WTC11 (cell line): ENCODE results near the gene FOXA3. TPM values are rescaled to one million over a fixed set of nuclear protein-coding genes. Genes with fewer than 3 reads are reported as not detected.
A peak's percentile ranks its signal among the peaks of the same experiment; 100 is the strongest.

Experiments
- ATAC-seq: fragments of 200-7000 bp; cut with Tn5 transposase; 2 replicates; pipeline ENCODE4 v1.10.0; 2021; ENCODE audit warnings: mild to moderate bottlenecking, moderate library complexity
- CTCF ChIA-PET: fragments of 300-600 bp; sonication (Branson Sonifier 250); formaldehyde crosslinking; loops from one replicate; lab custom pipeline; 2021; ENCODE audit warnings: antibody characterized with exemption; lab: Charles Lee
- POLR2A ChIA-PET: fragments of 350-600 bp; sonication (Branson Sonifier 250); formaldehyde crosslinking; loops from one replicate; lab custom pipeline; 2021; ENCODE audit warnings: antibody characterized with exemption; lab: Charles Lee
- DNase-seq: peaks from one replicate; pipeline ENCODE4 v3.0.0; 2021; ENCODE audit warnings: low spot score
- H3K27ac Mint-ChIP-seq: 2 replicates; pipeline ENCODE4 v1.8.0; 2021; ENCODE audit warnings: mixed read lengths
- H3K27me3 Mint-ChIP-seq: 2 replicates; pipeline ENCODE4 v1.8.0; 2021; ENCODE audit warnings: low read depth, mild to moderate bottlenecking, moderate library complexity, mixed read lengths
- H3K36me3 Mint-ChIP-seq: 2 replicates; pipeline ENCODE4 v1.8.0; 2021; ENCODE audit warnings: mixed read lengths
- H3K4me1 Mint-ChIP-seq: 2 replicates; pipeline ENCODE4 v1.8.0; 2022; ENCODE audit warnings: mixed read lengths
- H3K4me3 Mint-ChIP-seq: 2 replicates; pipeline ENCODE4 v1.8.0; 2021; ENCODE audit warnings: mild to moderate bottlenecking, moderate library complexity, mixed read lengths
- H3K9me3 Mint-ChIP-seq: 2 replicates; pipeline ENCODE4 v1.8.0; 2021; ENCODE audit warnings: mixed read lengths
- ATF1 ChIP-seq: sonication (generic); formaldehyde crosslinking; IDR thresholded peaks from 2 replicates; pipeline ENCODE4 v1.8.1; 2023; ENCODE audit warnings: mild to moderate bottlenecking, moderate library complexity, missing genetic modification reagents
- FOXJ3 ChIP-seq: sonication (generic); formaldehyde crosslinking; IDR thresholded peaks from 2 replicates; pipeline ENCODE4 v1.9.0; 2021; ENCODE audit warnings: missing genetic modification reagents, mild to moderate bottlenecking, borderline replicate concordance
- FOXP1 ChIP-seq: sonication (generic); formaldehyde crosslinking; IDR thresholded peaks from 2 replicates; pipeline ENCODE4 v1.8.0; 2022; ENCODE audit warnings: missing genetic modification reagents, mild to moderate bottlenecking, moderate library complexity, borderline replicate concordance
- GABPB1 ChIP-seq: sonication (generic); formaldehyde crosslinking; IDR thresholded peaks from 2 replicates; pipeline ENCODE4 v1.8.1; 2023; ENCODE audit warnings: mild to moderate bottlenecking, missing genetic modification reagents
- GRHL2 ChIP-seq: fragments of 250-450 bp; sonication (Bioruptor Pico); IDR thresholded peaks from 2 replicates; pipeline ENCODE4 v1.8.0; 2022; ENCODE audit warnings: mild to moderate bottlenecking, moderate library complexity; ENCODE audit not compliant: insufficient replicate concordance, severe bottlenecking
- GTF2I ChIP-seq: fragments of 250-450 bp; sonication (Bioruptor Pico); conservative IDR thresholded peaks from 2 replicates; pipeline ENCODE4 v1.4.0; 2021; ENCODE audit warnings: mild to moderate bottlenecking
- JAZF1 ChIP-seq: fragments of 250-450 bp; sonication (Bioruptor Pico); IDR thresholded peaks from 2 replicates; pipeline ENCODE4 v1.9.0; 2021; ENCODE audit warnings: moderate library complexity, mild to moderate bottlenecking, inconsistent platforms
- JUN ChIP-seq: sonication (generic); formaldehyde crosslinking; IDR thresholded peaks from 2 replicates; pipeline ENCODE4 v1.8.0; 2023; ENCODE audit warnings: mild to moderate bottlenecking, missing genetic modification reagents
- NFATC4 ChIP-seq: fragments of 250-450 bp; sonication (Bioruptor Pico); IDR thresholded peaks from 2 replicates; pipeline ENCODE4 v1.9.0; 2021; ENCODE audit warnings: mild to moderate bottlenecking
- NFE2L1 ChIP-seq: sonication (generic); formaldehyde crosslinking; IDR thresholded peaks from 2 replicates; pipeline ENCODE4 v1.8.1; 2023; ENCODE audit warnings: missing genetic modification reagents
- SMAD4 ChIP-seq: sonication (generic); formaldehyde crosslinking; IDR thresholded peaks from 2 replicates; pipeline ENCODE4 v1.8.0; 2022; ENCODE audit warnings: mild to moderate bottlenecking, missing genetic modification reagents
- TEAD1 ChIP-seq: sonication (generic); formaldehyde crosslinking; IDR thresholded peaks from 2 replicates; pipeline ENCODE4 v1.8.0; 2022; ENCODE audit warnings: mild to moderate bottlenecking, missing genetic modification reagents
- USF2 ChIP-seq: sonication (generic); formaldehyde crosslinking; IDR thresholded peaks from 2 replicates; pipeline ENCODE4 v1.8.1; 2023; ENCODE audit warnings: mild to moderate bottlenecking, missing genetic modification reagents, moderate library complexity
- ZNF121 ChIP-seq: sonication (generic); formaldehyde crosslinking; IDR thresholded peaks from 2 replicates; pipeline ENCODE4 v1.8.0; 2023; ENCODE audit warnings: missing genetic modification reagents
- ZNF423 ChIP-seq: fragments of 250-450 bp; sonication (Bioruptor Pico); IDR thresholded peaks from 2 replicates; pipeline ENCODE4 v2.1.2; 2022; ENCODE audit warnings: mild to moderate bottlenecking, moderate library complexity
- total RNA-seq: library from RNA; stranded (reverse); gene quantifications from 3 replicates; pipeline ENCODE4 v1.2.3, GENCODE V29; 2021
- TF ChIP-seq, protein P1 (sequence below): sonication (generic); formaldehyde crosslinking; IDR thresholded peaks from 2 replicates; pipeline ENCODE4 v1.8.1; 2023; ENCODE audit warnings: mild to moderate bottlenecking, missing genetic modification reagents, borderline replicate concordance
- TF ChIP-seq, protein P2 (sequence below): fragments of 250-450 bp; sonication (Bioruptor Pico); IDR thresholded peaks from 2 replicates; pipeline ENCODE4 v2.1.2; 2022; ENCODE audit warnings: mild to moderate bottlenecking, moderate library complexity
- TF ChIP-seq, protein P3 (sequence below): sonication (generic); formaldehyde crosslinking; IDR thresholded peaks from 2 replicates; pipeline ENCODE4 v1.8.1; 2022; ENCODE audit warnings: mild to moderate bottlenecking, moderate library complexity, missing genetic modification reagents
- TF ChIP-seq, protein P4 (sequence below): sonication (generic); formaldehyde crosslinking; IDR thresholded peaks from 2 replicates; pipeline ENCODE4 v1.8.0; 2022; ENCODE audit warnings: mild to moderate bottlenecking, missing genetic modification reagents
- TF ChIP-seq, protein P5 (sequence below): sonication (generic); formaldehyde crosslinking; IDR thresholded peaks from 2 replicates; pipeline ENCODE4 v1.8.1; 2023; ENCODE audit warnings: mild to moderate bottlenecking, missing genetic modification reagents, moderate library complexity

The FOXA3 gene
- total RNA-seq, 1 experiment from 2014 or later = 20.7 TPM

DNA sequence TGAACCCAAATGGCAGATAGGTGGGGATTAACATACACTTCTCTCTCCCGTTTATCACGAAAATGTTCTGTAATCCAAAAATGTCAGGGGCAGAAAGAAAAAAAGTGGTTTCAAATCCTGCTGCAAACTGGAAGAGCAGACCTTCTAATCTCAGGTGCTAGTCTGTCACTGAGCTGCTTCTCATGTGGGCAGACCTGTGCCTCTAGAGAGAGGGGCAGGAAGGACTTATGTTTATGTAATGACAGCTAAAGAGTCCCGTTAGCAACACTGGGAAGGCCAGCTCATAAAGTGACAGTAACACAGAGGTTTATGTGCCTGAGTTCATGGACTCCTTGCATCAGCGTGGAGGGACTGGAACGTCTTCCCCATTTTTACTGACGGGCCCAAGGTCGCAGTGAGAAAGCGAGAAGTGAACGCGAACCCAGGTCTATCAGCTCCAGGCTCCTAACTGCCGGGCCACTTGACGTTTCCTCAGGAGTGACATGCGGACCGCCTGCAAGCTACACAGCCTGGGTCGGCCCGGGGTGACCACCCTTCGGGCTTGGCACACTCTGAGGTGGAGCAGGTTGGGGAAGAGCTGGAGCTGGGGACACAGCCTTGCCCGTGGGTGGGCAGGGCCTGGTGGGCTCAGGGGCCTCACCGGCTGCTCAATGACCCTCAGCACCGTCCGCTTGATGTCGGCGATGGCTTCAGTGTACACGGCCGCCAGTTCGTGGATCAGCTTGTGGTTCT is 39.4 kb upstream of the FOXA3 start:
- H3K4me3 Mint-ChIP-seq = no peak overlapping the region
- H3K4me1 Mint-ChIP-seq = peaks cover 4% of the 10 kb centered on the region
- DNase-seq (no peak), ATAC-seq (no peak)
- H3K9me3 Mint-ChIP-seq = no peaks in the 10 kb centered on the region
- no peak overlapping the region for H3K27ac Mint-ChIP-seq
- no peaks in the 10 kb centered on the region for H3K27me3 Mint-ChIP-seq
- TF ChIP-seq ZNF121 (CRISPR knock-in tag) = no peak
- TF ChIP-seq NFATC4 (CRISPR knock-in tag) = no peak
- no peak for TF ChIP-seq JAZF1 (CRISPR knock-in tag)
- TF ChIP-seq FOXJ3 (CRISPR knock-in tag) = no peak
- ChIA-PET CTCF (interaction anchor here (0.8 to 5.2 kb wide), 2 partner anchors 8 to 25 kb away, joined by 3 to 45 read pairs; partner anchors contain the start of gene RSPH6A), POLR2A (no interaction called here)
- peaks cover 67% of the 10 kb centered on the region for H3K36me3 Mint-ChIP-seq

GRCh38 chr19:45825263-45825605 is 38.9 kb upstream of the FOXA3 start:
- no peak for TF ChIP-seq GABPB1 (CRISPR knock-in tag)
- POLR2A ChIA-PET = no interaction called here
- H3K27ac Mint-ChIP-seq = no peak overlapping the region
- H3K4me1 Mint-ChIP-seq = peaks cover 3% of the 10 kb centered on the region; the same call in 1 of the 2 replicates
- peaks cover 67% of the 10 kb centered on the region for H3K36me3 Mint-ChIP-seq
- no peaks in the 10 kb centered on the region for H3K9me3 Mint-ChIP-seq
- no peak for DNase-seq
- ATAC-seq = no peak
- no peaks in the 10 kb centered on the region for H3K27me3 Mint-ChIP-seq
- CTCF ChIA-PET = interaction anchor here (0.8 to 5.2 kb wide), 2 partner anchors 9 to 26 kb away, joined by 3 to 45 read pairs; partner anchors contain the start of gene RSPH6A
- H3K4me3 Mint-ChIP-seq = no peak overlapping the region

GRCh38 chr19:45825917-45826893 is 37.9 kb upstream of the FOXA3 start:
- Mint-ChIP-seq H3K27me3 (no peaks in the 10 kb centered on the region), H3K9me3 (no peaks in the 10 kb centered on the region), H3K4me1 (peaks cover 2% of the 10 kb centered on the region; the same call in 1 of the 2 replicates), H3K36me3 (peaks cover 71% of the 10 kb centered on the region), H3K4me3 (no peak overlapping the region), H3K27ac (peak overlapping the region; percentile 45; the same call in 1 of the 2 replicates)
- ChIA-PET POLR2A (no interaction called here), CTCF (interaction anchor here (0.6 to 5.2 kb wide), 3 partner anchors 10 to 971 kb away, joined by 3 to 45 read pairs (median 4); partner anchors contain the start of gene RSPH6A)
- DNase-seq (no peak), ATAC-seq (no peak)
- no peak for TF ChIP-seq ZNF423 (CRISPR knock-in tag)
- no peak for TF ChIP-seq NFE2L1
- no peak for TF ChIP-seq ATF1 (CRISPR knock-in tag)
- no peak for TF ChIP-seq FOXP1 (CRISPR knock-in tag)
- TF ChIP-seq NFATC4 (CRISPR knock-in tag) = no peak
- TF ChIP-seq JAZF1 (CRISPR knock-in tag) = no peak
- TF ChIP-seq GRHL2 (CRISPR knock-in tag) = no peak
- no peak for TF ChIP-seq JUN (CRISPR knock-in tag)
- TF ChIP-seq, protein P1, sequence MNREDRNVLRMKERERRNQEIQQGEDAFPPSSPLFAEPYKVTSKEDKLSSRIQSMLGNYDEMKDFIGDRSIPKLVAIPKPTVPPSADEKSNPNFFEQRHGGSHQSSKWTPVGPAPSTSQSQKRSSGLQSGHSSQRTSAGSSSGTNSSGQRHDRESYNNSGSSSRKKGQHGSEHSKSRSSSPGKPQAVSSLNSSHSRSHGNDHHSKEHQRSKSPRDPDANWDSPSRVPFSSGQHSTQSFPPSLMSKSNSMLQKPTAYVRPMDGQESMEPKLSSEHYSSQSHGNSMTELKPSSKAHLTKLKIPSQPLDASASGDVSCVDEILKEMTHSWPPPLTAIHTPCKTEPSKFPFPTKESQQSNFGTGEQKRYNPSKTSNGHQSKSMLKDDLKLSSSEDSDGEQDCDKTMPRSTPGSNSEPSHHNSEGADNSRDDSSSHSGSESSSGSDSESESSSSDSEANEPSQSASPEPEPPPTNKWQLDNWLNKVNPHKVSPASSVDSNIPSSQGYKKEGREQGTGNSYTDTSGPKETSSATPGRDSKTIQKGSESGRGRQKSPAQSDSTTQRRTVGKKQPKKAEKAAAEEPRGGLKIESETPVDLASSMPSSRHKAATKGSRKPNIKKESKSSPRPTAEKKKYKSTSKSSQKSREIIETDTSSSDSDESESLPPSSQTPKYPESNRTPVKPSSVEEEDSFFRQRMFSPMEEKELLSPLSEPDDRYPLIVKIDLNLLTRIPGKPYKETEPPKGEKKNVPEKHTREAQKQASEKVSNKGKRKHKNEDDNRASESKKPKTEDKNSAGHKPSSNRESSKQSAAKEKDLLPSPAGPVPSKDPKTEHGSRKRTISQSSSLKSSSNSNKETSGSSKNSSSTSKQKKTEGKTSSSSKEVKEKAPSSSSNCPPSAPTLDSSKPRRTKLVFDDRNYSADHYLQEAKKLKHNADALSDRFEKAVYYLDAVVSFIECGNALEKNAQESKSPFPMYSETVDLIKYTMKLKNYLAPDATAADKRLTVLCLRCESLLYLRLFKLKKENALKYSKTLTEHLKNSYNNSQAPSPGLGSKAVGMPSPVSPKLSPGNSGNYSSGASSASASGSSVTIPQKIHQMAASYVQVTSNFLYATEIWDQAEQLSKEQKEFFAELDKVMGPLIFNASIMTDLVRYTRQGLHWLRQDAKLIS (CRISPR knock-in tag) = no peak
- no peak for TF ChIP-seq TEAD1 (CRISPR knock-in tag)
- TF ChIP-seq, protein P2, sequence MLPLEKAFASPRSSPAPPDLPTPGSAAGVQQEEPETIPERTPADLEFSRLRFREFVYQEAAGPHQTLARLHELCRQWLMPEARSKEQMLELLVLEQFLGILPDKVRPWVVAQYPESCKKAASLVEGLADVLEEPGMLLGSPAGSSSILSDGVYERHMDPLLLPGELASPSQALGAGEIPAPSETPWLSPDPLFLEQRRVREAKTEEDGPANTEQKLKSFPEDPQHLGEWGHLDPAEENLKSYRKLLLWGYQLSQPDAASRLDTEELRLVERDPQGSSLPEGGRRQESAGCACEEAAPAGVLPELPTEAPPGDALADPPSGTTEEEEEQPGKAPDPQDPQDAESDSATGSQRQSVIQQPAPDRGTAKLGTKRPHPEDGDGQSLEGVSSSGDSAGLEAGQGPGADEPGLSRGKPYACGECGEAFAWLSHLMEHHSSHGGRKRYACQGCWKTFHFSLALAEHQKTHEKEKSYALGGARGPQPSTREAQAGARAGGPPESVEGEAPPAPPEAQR (CRISPR knock-in tag) = no peak
- TF ChIP-seq, protein P3, sequence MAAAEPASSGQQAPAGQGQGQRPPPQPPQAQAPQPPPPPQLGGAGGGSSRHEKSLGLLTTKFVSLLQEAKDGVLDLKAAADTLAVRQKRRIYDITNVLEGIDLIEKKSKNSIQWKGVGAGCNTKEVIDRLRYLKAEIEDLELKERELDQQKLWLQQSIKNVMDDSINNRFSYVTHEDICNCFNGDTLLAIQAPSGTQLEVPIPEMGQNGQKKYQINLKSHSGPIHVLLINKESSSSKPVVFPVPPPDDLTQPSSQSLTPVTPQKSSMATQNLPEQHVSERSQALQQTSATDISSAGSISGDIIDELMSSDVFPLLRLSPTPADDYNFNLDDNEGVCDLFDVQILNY (CRISPR knock-in tag) = no peak
- TF ChIP-seq, protein P4, sequence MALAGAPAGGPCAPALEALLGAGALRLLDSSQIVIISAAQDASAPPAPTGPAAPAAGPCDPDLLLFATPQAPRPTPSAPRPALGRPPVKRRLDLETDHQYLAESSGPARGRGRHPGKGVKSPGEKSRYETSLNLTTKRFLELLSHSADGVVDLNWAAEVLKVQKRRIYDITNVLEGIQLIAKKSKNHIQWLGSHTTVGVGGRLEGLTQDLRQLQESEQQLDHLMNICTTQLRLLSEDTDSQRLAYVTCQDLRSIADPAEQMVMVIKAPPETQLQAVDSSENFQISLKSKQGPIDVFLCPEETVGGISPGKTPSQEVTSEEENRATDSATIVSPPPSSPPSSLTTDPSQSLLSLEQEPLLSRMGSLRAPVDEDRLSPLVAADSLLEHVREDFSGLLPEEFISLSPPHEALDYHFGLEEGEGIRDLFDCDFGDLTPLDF = no peak
- no peak for TF ChIP-seq USF2 (CRISPR knock-in tag)
- no peak for TF ChIP-seq SMAD4
- TF ChIP-seq, protein P5, sequence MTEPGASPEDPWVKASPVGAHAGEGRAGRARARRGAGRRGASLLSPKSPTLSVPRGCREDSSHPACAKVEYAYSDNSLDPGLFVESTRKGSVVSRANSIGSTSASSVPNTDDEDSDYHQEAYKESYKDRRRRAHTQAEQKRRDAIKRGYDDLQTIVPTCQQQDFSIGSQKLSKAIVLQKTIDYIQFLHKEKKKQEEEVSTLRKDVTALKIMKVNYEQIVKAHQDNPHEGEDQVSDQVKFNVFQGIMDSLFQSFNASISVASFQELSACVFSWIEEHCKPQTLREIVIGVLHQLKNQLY (CRISPR knock-in tag) = no peak
- no peak for TF ChIP-seq GTF2I (CRISPR knock-in tag)
